HG03442 (cell line): ENCODE results near the gene JMJD8.

Experiments used
- ATAC-seq: cut with Tn5 transposase; IDR thresholded peaks from one replicate; pipeline ENCODE4 v1.9.1; 2021; ENCODE audit warnings: mild to moderate bottlenecking, moderate library complexity; ENCODE audit not compliant: unreplicated experiment

Gene JMJD8

GRCh38 chr16:644556-644955 is 39.6 kb downstream of the JMJD8 start:
- no peak for ATAC-seq

- ATAC-seq = no peak
These were observed 41.1 kb downstream of the JMJD8 start for GRCh38 chr16:643050-643368.

GRCh38 chr16:642189-643049 is 41.7 kb downstream of the JMJD8 start:
- peak; percentile 39 for ATAC-seq

- ATAC-seq = peak; percentile 43
These were observed 42.6 kb downstream of the JMJD8 start, which contains the start of gene MCRIP2 for GRCh38 chr16:641326-642188. Gene MCRIP2 (plus strand): TSS chr16:641828. CDS start chr16:641992, 164 bp downstream.

- no peak for ATAC-seq
These were observed 43.5 kb downstream of the JMJD8 start for GRCh38 chr16:640614-641013.

- ATAC-seq = no peak
These were observed 45.3 kb downstream of the JMJD8 start for GRCh38 chr16:638836-639235.

GRCh38 chr16:638034-638543 is 46.0 kb downstream of the JMJD8 start:
- no peak for ATAC-seq

- no peak for ATAC-seq
These were observed 46.8 kb downstream of the JMJD8 start for GRCh38 chr16:637081-638018.

GRCh38 chr16:636206-637080 is 47.7 kb downstream of the JMJD8 start, which contains the start of gene METTL26:
Gene METTL26 (minus strand): TSS chr16:636305. CDS start chr16:636290, 15 bp downstream.
- peak; percentile 63 for ATAC-seq

- peak; percentile 9 for ATAC-seq
These were observed 48.4 kb downstream of the JMJD8 start for GRCh38 chr16:635573-636205.

GRCh38 chr16:634996-635395 is 49.1 kb downstream of the JMJD8 start:
- ATAC-seq = no peak

GRCh38 chr16:634051-634670 is 50.0 kb downstream of the JMJD8 start:
- no peak for ATAC-seq

GRCh38 chr16:633336-634050 is 50.6 kb downstream of the JMJD8 start:
- ATAC-seq = no peak

- no peak for ATAC-seq
These were observed 51.4 kb downstream of the JMJD8 start for GRCh38 chr16:632486-633335.

- ATAC-seq = no peak
These were observed 52.3 kb downstream of the JMJD8 start for GRCh38 chr16:631808-632358.
